Peyer's patch (tissue), 4 donors: ENCODE measurements around the gene ATP6AP1.

Experiments
- POLR2A ChIP-seq, 2 donors: fragments of 450-650 bp; IDR thresholded peaks; one replicate each; pipeline ENCODE4 v1.5.1; 2017; ENCODE audit warnings: antibody characterized with exemption in 2 of 2, mild to moderate bottlenecking in 2 of 2, moderate library complexity in 2 of 2
- TF ChIP-seq, protein P1 (sequence below), 6 experiments: fragments of 450-650 bp in 4 of 6; fragments of 200-600 bp in 2 of 6; sonication (generic) in 1 of 6; IDR thresholded peaks; one replicate each; pipeline ENCODE4 v1.5.1; 2017 to 2019; ENCODE audit warnings: antibody characterized with exemption in 6 of 6, mild to moderate bottlenecking in 3 of 6, moderate library complexity in 1 of 6

DNA sequence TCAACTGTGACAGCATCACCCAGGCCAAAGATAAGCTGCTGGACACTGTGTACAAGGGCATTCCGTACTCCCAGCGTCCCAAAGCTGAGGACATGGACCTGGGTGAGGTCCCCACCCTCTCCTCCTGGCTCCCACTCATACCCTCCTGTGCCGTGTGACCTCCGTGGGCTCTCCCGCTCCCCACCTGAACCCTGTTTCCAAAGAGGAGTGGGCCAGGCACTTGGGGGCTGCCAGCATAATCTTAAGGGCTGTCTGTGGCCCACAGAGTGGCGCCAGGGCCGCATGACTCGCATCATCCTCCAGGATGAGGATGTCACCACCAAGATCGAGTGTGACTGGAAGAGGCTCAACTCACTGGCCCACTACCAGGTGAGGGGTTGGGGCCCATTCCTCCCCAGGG, 40.6 kb downstream of the ATP6AP1 start:
- TF ChIP-seq, protein P1, sequence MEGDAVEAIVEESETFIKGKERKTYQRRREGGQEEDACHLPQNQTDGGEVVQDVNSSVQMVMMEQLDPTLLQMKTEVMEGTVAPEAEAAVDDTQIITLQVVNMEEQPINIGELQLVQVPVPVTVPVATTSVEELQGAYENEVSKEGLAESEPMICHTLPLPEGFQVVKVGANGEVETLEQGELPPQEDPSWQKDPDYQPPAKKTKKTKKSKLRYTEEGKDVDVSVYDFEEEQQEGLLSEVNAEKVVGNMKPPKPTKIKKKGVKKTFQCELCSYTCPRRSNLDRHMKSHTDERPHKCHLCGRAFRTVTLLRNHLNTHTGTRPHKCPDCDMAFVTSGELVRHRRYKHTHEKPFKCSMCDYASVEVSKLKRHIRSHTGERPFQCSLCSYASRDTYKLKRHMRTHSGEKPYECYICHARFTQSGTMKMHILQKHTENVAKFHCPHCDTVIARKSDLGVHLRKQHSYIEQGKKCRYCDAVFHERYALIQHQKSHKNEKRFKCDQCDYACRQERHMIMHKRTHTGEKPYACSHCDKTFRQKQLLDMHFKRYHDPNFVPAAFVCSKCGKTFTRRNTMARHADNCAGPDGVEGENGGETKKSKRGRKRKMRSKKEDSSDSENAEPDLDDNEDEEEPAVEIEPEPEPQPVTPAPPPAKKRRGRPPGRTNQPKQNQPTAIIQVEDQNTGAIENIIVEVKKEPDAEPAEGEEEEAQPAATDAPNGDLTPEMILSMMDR (IDR thresholded peaks at IDR 0.05): no peak
- TF ChIP-seq POLR2A (IDR thresholded peaks at IDR 0.05): no peak
